Measurements from ENCODE around the gene EHMT1.
"Not testable (repeated sequence)": the region's sequence is repeated elsewhere in the genome, so short reads cannot be mapped to it uniquely, and the experiment has no call there.

The EHMT1 gene

GRCh38 chr9:137590469-137591383 is 28.1 kb upstream of the EHMT1 start, which contains the start of gene ZMYND19:
Gene ZMYND19 (minus strand): TSS chr9:137590512. CDS start chr9:137590263, 249 bp downstream.
- peak; percentile 89 for DNase-seq

GRCh38 chr9:137592767-137593166 is 26.0 kb upstream of the EHMT1 start:
- no peak for DNase-seq

DNA sequence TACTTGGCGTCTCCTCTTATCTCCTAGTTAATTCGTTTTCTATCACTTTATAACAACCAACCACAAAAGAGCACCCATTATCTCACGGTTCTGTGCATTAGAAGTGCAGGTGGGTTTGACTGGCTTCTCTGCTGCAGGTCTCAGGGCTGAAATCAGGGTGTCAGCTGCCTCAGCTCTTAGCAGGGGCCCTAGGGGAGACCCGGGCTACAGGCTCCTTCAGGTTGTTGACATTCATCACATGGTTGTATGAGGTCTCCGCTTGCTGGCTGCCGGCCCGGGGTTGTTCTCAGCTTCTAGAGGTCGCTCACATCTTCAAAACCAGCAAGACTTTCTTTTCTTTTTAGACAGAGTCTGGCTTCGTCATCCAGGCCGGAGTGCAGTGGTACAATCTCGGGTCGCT is 25.6 kb upstream of the EHMT1 start:
- no peak for DNase-seq

GRCh38 chr9:137596577-137596976 is 22.2 kb upstream of the EHMT1 start:
- not testable (repeated sequence) for DNase-seq

- DNase-seq, result no peak
These were observed 19.9 kb upstream of the EHMT1 start for GRCh38 chr9:137598943-137599342.

GRCh38 chr9:137602661-137603060 is 16.1 kb upstream of the EHMT1 start:
- DNase-seq, result no peak

- DNase-seq, result no peak
These were observed 14.9 kb upstream of the EHMT1 start for GRCh38 chr9:137603879-137604278.

DNA sequence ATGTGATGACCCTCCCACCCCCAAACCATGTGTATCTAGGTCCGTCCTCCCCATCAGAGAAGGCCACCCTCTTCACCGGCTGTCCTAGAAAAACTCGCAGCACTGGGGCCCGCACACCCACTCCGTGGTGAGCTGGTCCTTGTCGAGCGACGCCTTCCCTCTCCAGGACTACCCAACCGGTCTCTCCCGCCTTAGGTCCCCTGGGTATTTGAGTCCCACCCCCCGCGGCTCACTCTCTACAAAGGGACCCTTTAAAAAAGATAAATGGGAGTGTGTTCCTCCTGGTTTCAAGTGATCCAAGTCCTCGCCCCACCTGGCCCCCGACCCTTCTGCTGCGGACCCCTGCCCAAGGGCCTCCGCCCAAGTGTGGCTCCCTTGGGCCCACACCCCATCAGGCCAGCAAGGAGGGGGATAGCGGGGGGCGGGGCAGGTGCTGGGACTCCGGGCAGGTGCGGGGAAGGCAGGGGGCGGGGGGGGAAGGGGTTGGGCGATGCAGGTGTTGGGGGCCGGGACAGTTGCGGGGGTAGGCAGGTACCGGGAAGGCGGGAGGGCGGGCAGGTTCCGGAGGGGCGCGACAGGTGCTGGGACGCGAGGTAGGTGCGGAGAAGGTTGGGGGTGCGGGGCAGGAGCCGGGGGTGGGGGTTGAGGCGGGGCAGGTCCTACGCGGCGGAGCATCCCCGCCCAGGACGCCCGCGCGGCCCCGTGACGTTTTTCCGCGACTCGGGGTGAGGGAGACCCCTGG is 14.3 kb upstream of the EHMT1 start:
- no peak for DNase-seq

GRCh38 chr9:137605121-137606004 is 13.4 kb upstream of the EHMT1 start, which contains the start of gene ARRDC1:
Gene ARRDC1 (plus strand): TSS chr9:137605686. CDS start chr9:137605718, 32 bp downstream.
- DNase-seq, result peak; percentile 68

GRCh38 chr9:137606005-137606621 is 12.7 kb upstream of the EHMT1 start:
- DNase-seq, result peak; percentile 40

- no peak for DNase-seq
These were observed 12.1 kb upstream of the EHMT1 start for GRCh38 chr9:137606734-137607138.

GRCh38 chr9:137607141-137607857 is 11.5 kb upstream of the EHMT1 start:
- DNase-seq, result peak; percentile 64

GRCh38 chr9:137610944-137611343 is 7.9 kb upstream of the EHMT1 start:
- DNase-seq, result no peak

DNA sequence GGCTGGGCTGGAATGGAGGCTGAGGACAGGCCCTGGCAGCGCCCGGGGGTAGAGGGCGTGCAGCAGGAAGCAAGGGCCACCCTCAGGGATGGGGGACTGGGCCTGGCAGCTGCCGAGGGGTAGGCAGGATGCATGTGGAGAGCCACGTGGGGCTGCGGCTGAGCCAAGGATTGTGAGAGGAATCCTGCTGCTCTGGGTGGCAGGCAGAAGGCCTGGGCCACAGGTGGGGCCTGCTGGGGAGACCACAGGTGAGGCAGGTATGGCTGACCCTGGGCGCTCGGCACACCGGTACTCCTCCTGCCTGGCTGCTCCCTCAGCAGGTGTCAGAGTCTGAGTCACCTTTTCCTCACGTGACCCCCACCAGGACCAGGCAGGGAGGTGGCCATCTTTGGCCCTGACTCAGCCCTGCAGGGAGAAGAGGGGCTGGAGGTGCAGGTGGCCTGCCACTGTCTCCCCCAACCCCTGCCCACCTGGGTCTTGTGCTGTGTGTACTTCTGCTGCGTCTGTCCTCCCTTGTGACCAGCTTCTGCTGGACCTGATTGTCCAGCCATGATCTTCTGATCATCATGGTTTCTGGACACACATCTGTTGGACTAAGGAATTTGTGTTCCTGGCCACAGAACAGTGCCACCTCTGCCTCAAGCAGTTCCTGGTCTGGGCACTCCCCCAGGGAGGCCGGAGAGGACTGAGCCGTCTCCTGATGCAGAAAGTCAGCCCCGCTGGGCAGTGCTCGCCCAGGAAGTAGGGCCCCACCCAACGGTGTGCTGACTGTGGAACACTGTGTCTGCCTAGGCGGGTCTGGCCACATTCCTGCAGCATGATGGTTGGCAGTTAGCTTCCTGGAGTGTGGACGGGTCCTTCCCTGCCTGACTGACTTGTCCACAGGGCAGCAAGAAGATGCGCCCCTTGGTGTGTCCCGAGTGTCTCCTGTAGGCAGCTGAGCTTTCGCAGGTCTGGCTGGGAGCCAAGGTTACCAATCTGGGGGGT is 6.9 kb upstream of the EHMT1 start:
- DNase-seq, result no peak

GRCh38 chr9:137612741-137613142 is 6.1 kb upstream of the EHMT1 start:
- no peak for DNase-seq

DNA sequence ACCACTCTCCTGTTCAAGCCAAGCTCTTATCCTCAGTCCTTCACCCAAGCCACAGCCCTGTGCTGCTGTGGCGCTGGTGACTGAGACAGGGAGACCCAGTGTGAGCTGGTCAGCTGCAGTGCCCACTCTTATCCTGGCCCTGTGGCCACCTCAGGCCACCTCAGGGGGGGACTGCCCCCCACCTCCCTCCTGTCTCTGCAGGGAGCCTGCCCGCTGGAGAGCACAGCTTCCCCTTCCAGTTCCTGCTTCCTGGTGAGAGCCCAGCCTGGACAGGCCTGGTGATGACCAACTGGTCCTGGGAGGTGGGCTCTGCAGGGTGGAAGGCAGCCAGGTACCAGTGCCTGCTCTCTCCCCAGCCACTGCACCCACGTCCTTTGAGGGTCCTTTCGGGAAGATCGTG is 5.5 kb upstream of the EHMT1 start:
- no peak for DNase-seq

- DNase-seq, result no peak
These were observed 4.9 kb upstream of the EHMT1 start for GRCh38 chr9:137613738-137614523.

DNA sequence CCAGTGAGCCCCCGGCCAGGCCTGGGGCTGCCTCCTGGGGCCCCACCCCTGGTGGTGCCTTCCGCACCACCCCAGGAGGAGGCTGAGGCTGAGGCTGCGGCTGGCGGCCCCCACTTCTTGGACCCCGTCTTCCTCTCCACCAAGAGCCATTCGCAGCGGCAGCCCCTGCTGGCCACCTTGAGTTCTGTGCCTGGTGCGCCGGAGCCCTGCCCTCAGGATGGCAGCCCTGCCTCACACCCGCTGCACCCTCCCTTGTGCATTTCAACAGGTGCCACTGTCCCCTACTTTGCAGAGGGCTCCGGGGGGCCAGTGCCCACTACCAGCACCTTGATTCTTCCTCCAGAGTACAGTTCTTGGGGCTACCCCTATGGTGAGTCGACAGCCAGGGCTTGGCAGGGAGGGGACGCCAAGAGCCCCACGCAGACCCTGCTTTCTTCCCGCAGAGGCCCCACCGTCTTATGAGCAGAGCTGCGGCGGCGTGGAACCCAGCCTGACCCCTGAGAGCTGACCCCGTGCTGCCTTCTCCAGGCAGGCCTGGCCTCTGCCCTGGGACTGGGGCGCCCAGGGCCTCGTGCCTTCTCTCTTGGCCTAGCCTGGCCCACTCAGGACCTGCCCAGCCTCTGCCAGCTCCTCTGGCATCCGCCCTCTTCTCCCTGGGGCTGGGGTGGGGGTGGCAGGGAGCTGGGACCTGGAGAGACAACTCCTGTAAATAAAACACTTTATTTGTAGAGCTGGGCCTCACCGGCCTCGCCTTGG is 4.0 kb upstream of the EHMT1 start:
- no peak for DNase-seq
